GM12878 (cell line): Measurements from ENCODE around the gene PLEKHM3. TPM values are rescaled to one million over a fixed set of nuclear protein-coding genes. Genes with fewer than 3 reads are reported as not detected.

ENCODE experiments used
- ATAC-seq: fragments of 200-7000 bp; cut with Tn5 transposase; 3 replicates; pipeline ENCODE4 v1.9.1; 2020; ENCODE audit warnings: mild to moderate bottlenecking, moderate library complexity
- BruUV-seq: library from RNA; stranded (reverse); fragments of 400-500 nt; replicated peaks from 2 replicates; lab custom pipeline; 2021; lab: Mats Ljungman, UMichigan
- CTCF ChIA-PET: fragments of 300-600 bp; sonication (Branson Sonifier 250); formaldehyde crosslinking; extraction: SDS; loops from one replicate; lab custom pipeline; 2021; ENCODE audit warnings: inconsistent platforms; lab: Yijun Ruan, JAX
- POLR2A ChIA-PET: fragments of 350-600 bp; formaldehyde crosslinking; extraction: SDS; loops from one replicate; lab custom pipeline; 2021; ENCODE audit warnings: inconsistent platforms; lab: Charles Lee
- RAD21 ChIA-PET: fragments of 300-600 bp; sonication (Branson Sonifier 250); formaldehyde crosslinking; loops from one replicate; lab custom pipeline; 2023; ENCODE audit warnings: antibody characterized with exemption; ENCODE audit not compliant: unreplicated experiment; lab: Charles Lee
- SMC1A ChIA-PET: fragments of 300-600 bp; sonication (Branson Sonifier 250); formaldehyde crosslinking; loops from one replicate; lab custom pipeline; 2023; ENCODE audit not compliant: unreplicated experiment, uncharacterized antibody; lab: Charles Lee
- DNase-seq: peaks from one replicate; pipeline ENCODE4 v3.0.0-alpha.2; 2011; ENCODE audit warnings: low read depth, low spot score
- FAIRE-seq: peaks from 3 replicates; lab custom pipeline; 2011; peaks lifted over from hg19 to GRCh38; lab: Jason Lieb, UNC
- H2AFZ ChIP-seq: 2 replicates; pipeline ENCODE4 v1.6.0; 2011; ENCODE audit warnings: low read depth, low read length, control low read depth; ENCODE audit not compliant: control insufficient read depth
- H3K27ac ChIP-seq: 2 replicates; pipeline ENCODE4 v1.5.1; 2011; ENCODE audit warnings: control low read depth; ENCODE audit not compliant: control insufficient read depth, insufficient read depth
- H3K27me3 ChIP-seq, 2 experiments: replicated peaks in 1 of 2; 2 replicates each; pipeline versions ENCODE4 v1.6.0 to v1.6.1; 2011; ENCODE audit warnings: low read length in 1 of 2; ENCODE audit not compliant: control insufficient read depth in 2 of 2, insufficient read depth in 2 of 2
- H3K36me3 ChIP-seq, 2 experiments: 2 replicates each; pipeline ENCODE4 v1.5.1; 2011; ENCODE audit warnings: low read length in 1 of 2; ENCODE audit not compliant: control insufficient read depth in 2 of 2, insufficient read depth in 2 of 2
- H3K4me1 ChIP-seq: 2 replicates; pipeline ENCODE4 v1.6.1; 2011; ENCODE audit warnings: mild to moderate bottlenecking, low read length, moderate library complexity, mixed read lengths; ENCODE audit not compliant: control insufficient read depth, insufficient read depth
- H3K4me2 ChIP-seq: 2 replicates; pipeline ENCODE4 v1.6.0; 2011; ENCODE audit warnings: control low read depth; ENCODE audit not compliant: control insufficient read depth, insufficient read depth
- H3K4me3 ChIP-seq: fragments of 200-600 bp; sonication (generic); 2 replicates; pipeline ENCODE4 v1.5.1; 2016
- H3K79me2 ChIP-seq: 2 replicates; pipeline ENCODE4 v1.6.0; 2011; ENCODE audit warnings: low read length; ENCODE audit not compliant: control insufficient read depth, insufficient read depth
- H3K9ac ChIP-seq: 2 replicates; pipeline ENCODE4 v1.8.0; 2011; ENCODE audit warnings: low read length, control low read depth, mixed read lengths; ENCODE audit not compliant: control insufficient read depth, insufficient read depth
- H3K9me3 ChIP-seq: replicated peaks from 3 replicates; pipeline ENCODE4 v1.5.1; 2011; ENCODE audit warnings: mild to moderate bottlenecking, low read length; ENCODE audit not compliant: control insufficient read depth, insufficient read depth
- H4K20me1 ChIP-seq: 2 replicates; pipeline ENCODE4 v1.6.0; 2011; ENCODE audit not compliant: control insufficient read depth, insufficient read depth
- CBFB ChIP-seq: IDR thresholded peaks from 2 replicates; pipeline ENCODE4 v1.6.1; 2016; ENCODE audit warnings: antibody characterized with exemption, low read depth
- CHD1 ChIP-seq: IDR thresholded peaks from 2 replicates; pipeline ENCODE4 v1.6.1; 2012; ENCODE audit warnings: low read depth, low read length, improper control_type of control experiment
- EZH2 ChIP-seq: IDR thresholded peaks from 2 replicates; pipeline ENCODE4 v1.6.1; 2012; ENCODE audit warnings: low read depth, mild to moderate bottlenecking, control low read depth, inconsistent platforms, low read length, borderline replicate concordance; ENCODE audit not compliant: control insufficient read depth
- FOXK2 ChIP-seq: fragments of 450-650 bp; IDR thresholded peaks from 2 replicates; pipeline ENCODE4 v1.6.1; 2017; ENCODE audit warnings: mild to moderate bottlenecking, moderate library complexity
- MXI1 ChIP-seq: fragments of 150-350 bp; IDR thresholded peaks from 2 replicates; pipeline ENCODE4 v1.6.1; 2011; ENCODE audit warnings: low read depth, mild to moderate bottlenecking, inconsistent platforms, low read length, improper control_type of control experiment
- MYC ChIP-seq: IDR thresholded peaks from 2 replicates; pipeline ENCODE4 v1.6.1; 2011; ENCODE audit warnings: mild to moderate bottlenecking, low read length, moderate library complexity, inconsistent platforms; ENCODE audit not compliant: insufficient read depth, insufficient replicate concordance, insufficient read length, severe bottlenecking
- NFXL1 ChIP-seq: fragments of 450-650 bp; IDR thresholded peaks from 2 replicates; pipeline ENCODE4 v1.6.1; 2017; ENCODE audit warnings: antibody characterized with exemption, mild to moderate bottlenecking, borderline replicate concordance
- ZBED1 ChIP-seq: IDR thresholded peaks from 2 replicates; pipeline ENCODE4 v1.6.1; 2016; ENCODE audit warnings: borderline replicate concordance
- WGBS: methylation state at CpG from one replicate; pipeline ENCODE4 v1.1.6; 2016; ENCODE audit warnings: low lambda C conversion rate; ENCODE audit not compliant: insufficient replicate concordance, insufficient coverage; ENCODE audit errors: missing lambda C conversion rate; 5-methylcytosine and 5-hydroxymethylcytosine counted together
- in situ Hi-C: fragments of 300-500 bp; cut with MboI; formaldehyde crosslinking; loops from 9 replicates; pipeline ENCODE4 v1.14.3; 2018; ENCODE audit warnings: mixed read lengths
- intact Hi-C: fragments of 100-400 bp; cut with micrococcal nuclease; formaldehyde crosslinking; loops from one replicate; pipeline ENCODE4 v1.14.2; 2022; ENCODE audit not compliant: unreplicated experiment
- polyA plus RNA-seq, 11 experiments: library from polyadenylated mRNA; depleted of rRNA in 4 of 11; unstranded in 6 of 11; stranded (reverse) in 5 of 11; fragments of >200 nt; fragmentation: Nextera tagmentation in 4 of 11; fragmentation: Illumina TruSeq in 1 of 11; extraction: Ambion mirVana in 4 of 11; extraction: Trizol in 1 of 11; gene quantifications; 1 replicate in 1 of 11; 2 replicates in 10 of 11; pipeline versions ENCODE4 v1.2.1 to v1.2.3, GENCODE V29; 2011 to 2016; ENCODE audit warnings: inconsistent platforms in 2 of 11, missing spikeins in 2 of 11, low read depth in 1 of 11
- total RNA-seq, 4 experiments: library from RNA; depleted of rRNA in 3 of 4; stranded (reverse); fragments of >200 nt in 3 of 4; fragmentation: Illumina TruSeq in 1 of 4; extraction: Trizol in 1 of 4; gene quantifications; 2 replicates each; pipeline versions ENCODE4 v1.2.1 to v1.2.3, GENCODE V29; 2013 to 2021
- TF ChIP-seq, protein P1 (sequence below): IDR thresholded peaks from 2 replicates; pipeline ENCODE4 v1.6.1; 2011; ENCODE audit warnings: borderline replicate concordance, low read depth, mild to moderate bottlenecking, moderate library complexity, low read length; ENCODE audit not compliant: insufficient read depth, poor library complexity, severe bottlenecking

PLEKHM3 gene
- total and polyA plus RNA-seq, 10 of the 15 experiments (the other 5 are each of a cell fraction or from before 2014, with no cell fraction given), result 1.4 to 5.6 (median 3.0) TPM

DNA sequence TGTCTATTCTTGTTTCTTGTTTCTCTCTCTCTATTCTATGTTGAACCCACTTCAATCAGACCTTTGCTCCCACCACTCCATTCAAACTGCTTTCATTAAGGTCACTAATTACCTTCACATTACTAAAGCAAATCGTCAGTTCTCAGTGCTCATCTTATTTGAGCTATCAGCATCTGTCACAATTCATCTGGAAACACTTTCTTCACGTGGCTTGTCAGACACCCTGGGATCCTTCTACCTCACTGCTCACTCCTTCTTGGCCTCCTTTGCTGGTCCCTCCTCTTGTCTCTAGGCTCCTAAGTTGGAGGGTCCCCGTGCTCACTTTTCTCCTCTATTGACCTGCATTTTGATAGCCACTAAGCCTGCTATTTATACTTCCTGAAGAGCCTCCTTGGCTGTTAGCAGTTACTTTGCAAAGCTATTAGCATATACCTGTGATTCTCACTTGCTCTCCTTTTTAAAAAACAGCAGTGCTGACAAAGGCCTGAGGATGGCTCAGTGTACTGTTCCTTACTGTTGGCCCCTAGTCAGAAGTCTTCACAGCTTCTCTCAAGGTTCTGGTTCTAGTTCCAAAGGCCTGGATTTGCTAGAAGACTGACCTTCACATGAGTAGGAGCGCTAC is 80.2 kb downstream of the PLEKHM3 start (continued):
- TF ChIP-seq, protein P1, sequence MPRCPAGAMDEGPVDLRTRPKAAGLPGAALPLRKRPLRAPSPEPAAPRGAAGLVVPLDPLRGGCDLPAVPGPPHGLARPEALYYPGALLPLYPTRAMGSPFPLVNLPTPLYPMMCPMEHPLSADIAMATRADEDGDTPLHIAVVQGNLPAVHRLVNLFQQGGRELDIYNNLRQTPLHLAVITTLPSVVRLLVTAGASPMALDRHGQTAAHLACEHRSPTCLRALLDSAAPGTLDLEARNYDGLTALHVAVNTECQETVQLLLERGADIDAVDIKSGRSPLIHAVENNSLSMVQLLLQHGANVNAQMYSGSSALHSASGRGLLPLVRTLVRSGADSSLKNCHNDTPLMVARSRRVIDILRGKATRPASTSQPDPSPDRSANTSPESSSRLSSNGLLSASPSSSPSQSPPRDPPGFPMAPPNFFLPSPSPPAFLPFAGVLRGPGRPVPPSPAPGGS, result no peak
- TF ChIP-seq MYC (no peak), NFXL1 (no peak)
- TF ChIP-seq, all 136 proteins: peak for 0

DNA sequence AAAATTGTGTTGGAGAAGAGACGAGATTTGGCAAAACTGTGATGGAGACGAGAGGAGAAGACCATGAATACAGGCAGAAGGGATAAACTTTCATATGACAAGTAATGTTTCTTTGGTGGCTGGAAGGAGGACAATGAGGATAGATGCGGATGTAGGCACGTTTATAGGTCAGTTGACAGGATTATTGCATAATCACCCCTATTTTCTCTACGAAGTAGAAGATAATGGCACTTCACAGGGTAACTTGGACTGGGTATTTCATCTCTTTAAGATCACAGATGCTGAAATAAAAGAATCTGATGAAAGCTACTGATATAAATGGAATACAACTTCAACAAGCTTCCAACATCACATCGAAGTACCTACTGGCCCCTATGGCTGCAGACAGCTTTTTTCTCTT is 81.0 kb downstream of the PLEKHM3 start:
- FAIRE-seq, result no peak
- ChIA-PET CTCF (interaction anchor here (0.6 kb wide), 1 partner anchor 132 kb away, joined by 3 read pairs; no protein-coding TSS in a partner anchor), SMC1A (no interaction called here), RAD21 (no interaction called here), POLR2A (interaction anchor here (0.6 to 0.7 kb wide), 2 partner anchors 112 to 233 kb away, joined by 4 to 5 read pairs; partner anchors contain the start of gene CCNYL1)
- Histone ChIP-seq H3K9ac (no peak overlapping the region), H3K36me3 (no peaks in the 10 kb centered on the region), H3K4me2 (no peak overlapping the region), H3K9me3 (no peaks in the 10 kb centered on the region), H4K20me1 (no peaks in the 10 kb centered on the region), H3K4me3 (no peak overlapping the region), H3K79me2 (no peaks in the 10 kb centered on the region), H2AFZ (no peak overlapping the region), H3K27me3 (no peaks in the 10 kb centered on the region), H3K4me1 (no peaks in the 10 kb centered on the region), H3K27ac (no peak overlapping the region)
- intact Hi-C loops, result no loop called here
- DNase-seq, result no peak
- BruUV-seq, result no TSS peak
- WGBS, result 93% methylated on average over 6 of the region's 6 CpGs
- ATAC-seq, result no peak
- in situ Hi-C loops, result no loop called here
- no peak for TF ChIP-seq CHD1
- no peak for TF ChIP-seq EZH2
- TF ChIP-seq FOXK2, result no peak
- no peak for TF ChIP-seq CBFB
- TF ChIP-seq ZBED1, result no peak
- TF ChIP-seq MXI1, result no peak
